CD4-positive, alpha-beta T cell (primary cell): Measurements from ENCODE around the gene GCK. TPM values are rescaled to one million over a fixed set of nuclear protein-coding genes. Genes with fewer than 3 reads are reported as not detected.

Source experiments
- ATAC-seq: fragments of 200-7000 bp; cut with Tn5 transposase; one replicate; pipeline ENCODE4 v1.10.0; 2022; ENCODE audit warnings: mild to moderate bottlenecking; ENCODE audit not compliant: poor library complexity
- CTCF ChIA-PET: fragments of 350-600 bp; sonication (Branson Sonifier 250); formaldehyde crosslinking; loops from one replicate; lab custom pipeline; 2021; ENCODE audit warnings: antibody characterized with exemption, inconsistent platforms; lab: Charles Lee
- POLR2A ChIA-PET: fragments of 350-600 bp; sonication (Branson Sonifier 250); formaldehyde crosslinking; loops from one replicate; lab custom pipeline; 2021; ENCODE audit warnings: antibody characterized with exemption, inconsistent platforms; lab: Charles Lee
- DNase-seq, 14 experiments: peaks; one replicate each; pipeline ENCODE4 v3.0.0-alpha.2; 2013 to 2020; ENCODE audit warnings: mixed read lengths in 2 of 14
- H3K27ac ChIP-seq, 2 donors: one replicate each; pipeline versions ENCODE4 v1.5.1 to v1.7.0; 2013; ENCODE audit warnings: low read length in 2 of 2, low read depth in 1 of 2, mild to moderate bottlenecking in 1 of 2
- H3K27me3 ChIP-seq, 2 experiments: 1 replicate in 1 of 2; 2 replicates in 1 of 2; pipeline versions ENCODE4 v1.6.1 to v1.7.0; 2013; ENCODE audit warnings: low read length in 2 of 2, control low read depth in 1 of 2, mild to moderate bottlenecking in 1 of 2, moderate library complexity in 1 of 2; ENCODE audit not compliant: insufficient read depth in 2 of 2, control insufficient read depth in 1 of 2
- H3K36me3 ChIP-seq: one replicate; pipeline ENCODE4 v1.6.1; 2013; ENCODE audit warnings: low read length, control low read depth; ENCODE audit not compliant: insufficient read depth
- H3K4me1 ChIP-seq: one replicate; pipeline ENCODE4 v1.6.1; 2013; ENCODE audit warnings: low read length, control low read depth; ENCODE audit not compliant: insufficient read depth
- H3K4me3 ChIP-seq: one replicate; pipeline ENCODE4 v1.5.1; 2013; ENCODE audit warnings: mild to moderate bottlenecking, low read length, moderate library complexity
- H3K9me3 ChIP-seq, 2 experiments: 1 replicate in 1 of 2; 2 replicates in 1 of 2; pipeline versions ENCODE4 v1.6.1 to v1.7.0; 2013; ENCODE audit warnings: low read length in 2 of 2, mild to moderate bottlenecking in 2 of 2, control low read depth in 1 of 2, moderate library complexity in 1 of 2; ENCODE audit not compliant: control insufficient read depth in 1 of 2, insufficient read depth in 1 of 2
- H3K27ac Mint-ChIP-seq: one replicate; pipeline ENCODE4 v1.8.0; 2020; ENCODE audit warnings: mixed read lengths
- H3K27me3 Mint-ChIP-seq: one replicate; pipeline ENCODE4 v1.8.0; 2021; ENCODE audit warnings: mixed read lengths
- H3K36me3 Mint-ChIP-seq: one replicate; pipeline ENCODE4 v1.8.0; 2021; ENCODE audit warnings: low read depth, mixed read lengths
- H3K4me1 Mint-ChIP-seq: one replicate; pipeline ENCODE4 v1.8.0; 2021; ENCODE audit warnings: low read depth, mixed read lengths
- H3K4me3 Mint-ChIP-seq: one replicate; pipeline ENCODE4 v1.8.0; 2020; ENCODE audit warnings: mild to moderate bottlenecking, mixed read lengths
- H3K9me3 Mint-ChIP-seq: one replicate; pipeline ENCODE4 v1.8.0; 2020; ENCODE audit warnings: mixed read lengths
- intact Hi-C, 2 experiments: fragments of 100-400 bp; cut with DNase I in 1 of 2; cut with micrococcal nuclease in 1 of 2; formaldehyde crosslinking; loops; one replicate each; pipeline versions ENCODE4 v1.15.1 to v1.9.0; 2023 to 2025; cut with DNase I, micrococcal nuclease
- total RNA-seq, 174 experiments: library from RNA in 2 of 174; stranded (reverse) in 2 of 174; gene quantifications; one replicate each; pipeline ENCODE4 v1.2.3 and lab custom pipeline; 2021 to 2026
- TF ChIP-seq, protein P1 (sequence below): fragments of 200-600 bp; IDR thresholded peaks from one replicate; pipeline ENCODE4 v1.8.0; 2022; ENCODE audit warnings: antibody characterized with exemption, mild to moderate bottlenecking

GCK gene
- total RNA-seq, 2 experiments from 2014 or later = 0.47 to 0.71 TPM

GRCh38 chr7:44220358-44221112, 31.3 kb upstream of the GCK start:
- no peaks in the 10 kb centered on the region for H3K4me1 Mint-ChIP-seq
- intact Hi-C loops = no loop called here

GRCh38 chr7:44220046-44220357, 30.8 kb upstream of the GCK start:
- Histone ChIP-seq H3K4me1 (no peaks in the 10 kb centered on the region), H3K4me3 (no peak overlapping the region), H3K36me3 (no peaks in the 10 kb centered on the region), H3K9me3 (peaks cover 0 to 8% of the 10 kb centered on the region in 2 experiments), H3K27ac (no peak overlapping the region), H3K27me3 (no peaks in the 10 kb centered on the region)
- Mint-ChIP-seq H3K27me3 (no peaks in the 10 kb centered on the region), H3K4me1 (no peaks in the 10 kb centered on the region), H3K27ac (no peak overlapping the region), H3K9me3 (no peaks in the 10 kb centered on the region), H3K4me3 (no peak overlapping the region), H3K36me3 (no peaks in the 10 kb centered on the region)
- DNase-seq (no peak), ATAC-seq (no peak)
- intact Hi-C loops = no loop called here
- TF ChIP-seq, protein P1, sequence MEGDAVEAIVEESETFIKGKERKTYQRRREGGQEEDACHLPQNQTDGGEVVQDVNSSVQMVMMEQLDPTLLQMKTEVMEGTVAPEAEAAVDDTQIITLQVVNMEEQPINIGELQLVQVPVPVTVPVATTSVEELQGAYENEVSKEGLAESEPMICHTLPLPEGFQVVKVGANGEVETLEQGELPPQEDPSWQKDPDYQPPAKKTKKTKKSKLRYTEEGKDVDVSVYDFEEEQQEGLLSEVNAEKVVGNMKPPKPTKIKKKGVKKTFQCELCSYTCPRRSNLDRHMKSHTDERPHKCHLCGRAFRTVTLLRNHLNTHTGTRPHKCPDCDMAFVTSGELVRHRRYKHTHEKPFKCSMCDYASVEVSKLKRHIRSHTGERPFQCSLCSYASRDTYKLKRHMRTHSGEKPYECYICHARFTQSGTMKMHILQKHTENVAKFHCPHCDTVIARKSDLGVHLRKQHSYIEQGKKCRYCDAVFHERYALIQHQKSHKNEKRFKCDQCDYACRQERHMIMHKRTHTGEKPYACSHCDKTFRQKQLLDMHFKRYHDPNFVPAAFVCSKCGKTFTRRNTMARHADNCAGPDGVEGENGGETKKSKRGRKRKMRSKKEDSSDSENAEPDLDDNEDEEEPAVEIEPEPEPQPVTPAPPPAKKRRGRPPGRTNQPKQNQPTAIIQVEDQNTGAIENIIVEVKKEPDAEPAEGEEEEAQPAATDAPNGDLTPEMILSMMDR = no peak
- ChIA-PET CTCF (no interaction called here), POLR2A (no interaction called here)

More at GRCh38 chr7:44220358-44221112, 31.3 kb upstream of the GCK start:
- Histone ChIP-seq H3K36me3 (no peaks in the 10 kb centered on the region), H3K27ac (no peak overlapping the region), H3K4me1 (no peaks in the 10 kb centered on the region), H3K4me3 (no peak overlapping the region), H3K27me3 (no peaks in the 10 kb centered on the region), H3K9me3 (peaks cover 0 to 8% of the 10 kb centered on the region in 2 experiments)
- H3K36me3 Mint-ChIP-seq = no peaks in the 10 kb centered on the region
- H3K27ac Mint-ChIP-seq = no peak overlapping the region
- CTCF ChIA-PET = no interaction called here
- H3K27me3 Mint-ChIP-seq = peaks cover under 1% of the 10 kb centered on the region
- ATAC-seq (no peak), DNase-seq (no peak)
- H3K9me3 Mint-ChIP-seq = no peaks in the 10 kb centered on the region
- no peak overlapping the region for H3K4me3 Mint-ChIP-seq
- POLR2A ChIA-PET = no interaction called here
- TF ChIP-seq, protein P1 = no peak

- CTCF ChIA-PET = no interaction called here
- intact Hi-C loops = no loop called here
- Mint-ChIP-seq H3K36me3 (peaks cover 2% of the 10 kb centered on the region), H3K9me3 (no peaks in the 10 kb centered on the region), H3K4me3 (no peak overlapping the region), H3K4me1 (no peaks in the 10 kb centered on the region), H3K27me3 (no peaks in the 10 kb centered on the region), H3K27ac (no peak overlapping the region)
- Histone ChIP-seq H3K36me3 (no peaks in the 10 kb centered on the region), H3K4me3 (no peak overlapping the region), H3K4me1 (no peaks in the 10 kb centered on the region), H3K9me3 (peaks cover 0 to 8% of the 10 kb centered on the region in 2 experiments), H3K27me3 (no peaks in the 10 kb centered on the region), H3K27ac (no peak overlapping the region)
- POLR2A ChIA-PET = no interaction called here
- TF ChIP-seq, protein P1 = no peak
- DNase-seq = no peak
- no peak for ATAC-seq
Observed at GRCh38 chr7:44219371-44220045, 30.3 kb upstream of the GCK start.
